ENCODE measurements around the gene SCUBE1. TPM values are rescaled to one million over a fixed set of nuclear protein-coding genes. Genes with fewer than 3 reads are reported as not detected.

SCUBE1 gene
- total RNA-seq, 2 experiments from 2014 or later = not detected

DNA sequence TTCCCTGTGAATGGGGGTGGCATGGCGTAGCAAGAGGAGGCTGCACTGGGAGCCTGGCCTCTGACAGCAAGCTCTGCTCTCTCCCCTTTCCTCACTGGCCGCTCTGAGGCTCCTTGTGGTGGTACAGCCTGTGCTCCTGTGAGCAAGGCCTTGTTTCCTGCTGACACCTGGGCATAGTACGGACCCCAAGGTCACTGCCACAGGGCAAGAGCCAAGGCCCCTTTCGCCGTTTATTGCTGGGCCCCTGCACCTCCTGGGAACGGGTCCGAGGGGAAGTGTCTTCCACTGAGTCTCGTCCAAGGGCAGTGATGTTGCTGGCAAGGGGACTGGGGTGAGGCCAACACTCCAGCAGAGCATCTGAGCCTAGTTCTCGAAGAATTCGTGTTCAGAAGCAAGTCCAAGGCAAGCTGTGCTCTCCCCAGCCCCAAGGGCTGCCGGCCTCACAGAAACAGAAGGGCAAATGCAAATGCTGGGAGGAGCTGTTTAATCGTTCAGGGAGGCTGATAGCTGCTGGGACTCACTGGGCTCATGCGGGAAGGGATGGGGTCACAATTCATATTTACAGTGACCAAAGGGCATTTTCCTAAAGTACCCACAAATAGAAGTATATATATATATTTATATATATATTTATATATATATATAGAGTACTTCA is 140.3 kb downstream of the SCUBE1 start:
- POLR2A ChIA-PET = no interaction called here
- CTCF ChIA-PET (ENCODE audit: unreplicated experiment) = no interaction called here
- Histone ChIP-seq H3K27ac (ENCODE audit: low read depth, low read length, poor library complexity, severe bottlenecking) (no peak overlapping the region), H2AFZ (ENCODE audit: low read length) (no peak overlapping the region), H3K9me2 (ENCODE audit: insufficient read depth, low read length) (no peaks in the 10 kb centered on the region), H4K20me1 (ENCODE audit: insufficient read depth, low read length) (no peaks in the 10 kb centered on the region), H3K4me3 (ENCODE audit: low read depth, low read length, poor library complexity, severe bottlenecking) (no peak overlapping the region), H3K4me2 (ENCODE audit: low read length) (no peak overlapping the region), H3K79me2 (ENCODE audit: insufficient read depth, low read depth, low read length) (no peaks in the 10 kb centered on the region), H3K4me1 (ENCODE audit: insufficient read depth, low read length, poor library complexity, severe bottlenecking) (no peaks in the 10 kb centered on the region), H3K9me3 (ENCODE audit: low read length) (no peaks in the 10 kb centered on the region), H3K36me3 (ENCODE audit: insufficient read depth, low read length) (no peaks in the 10 kb centered on the region)
- no TSS peak for BruUV-seq (replicated peaks)
- intact Hi-C loops (cut with micrococcal nuclease; ENCODE audit: unreplicated experiment) = no loop called here
- TF ChIP-seq EZH2phosphoT487 (IDR thresholded peaks at IDR 0.05; ENCODE audit: borderline replicate concordance, low read depth, low read length) = no peak
- TF ChIP-seq, protein P1, sequence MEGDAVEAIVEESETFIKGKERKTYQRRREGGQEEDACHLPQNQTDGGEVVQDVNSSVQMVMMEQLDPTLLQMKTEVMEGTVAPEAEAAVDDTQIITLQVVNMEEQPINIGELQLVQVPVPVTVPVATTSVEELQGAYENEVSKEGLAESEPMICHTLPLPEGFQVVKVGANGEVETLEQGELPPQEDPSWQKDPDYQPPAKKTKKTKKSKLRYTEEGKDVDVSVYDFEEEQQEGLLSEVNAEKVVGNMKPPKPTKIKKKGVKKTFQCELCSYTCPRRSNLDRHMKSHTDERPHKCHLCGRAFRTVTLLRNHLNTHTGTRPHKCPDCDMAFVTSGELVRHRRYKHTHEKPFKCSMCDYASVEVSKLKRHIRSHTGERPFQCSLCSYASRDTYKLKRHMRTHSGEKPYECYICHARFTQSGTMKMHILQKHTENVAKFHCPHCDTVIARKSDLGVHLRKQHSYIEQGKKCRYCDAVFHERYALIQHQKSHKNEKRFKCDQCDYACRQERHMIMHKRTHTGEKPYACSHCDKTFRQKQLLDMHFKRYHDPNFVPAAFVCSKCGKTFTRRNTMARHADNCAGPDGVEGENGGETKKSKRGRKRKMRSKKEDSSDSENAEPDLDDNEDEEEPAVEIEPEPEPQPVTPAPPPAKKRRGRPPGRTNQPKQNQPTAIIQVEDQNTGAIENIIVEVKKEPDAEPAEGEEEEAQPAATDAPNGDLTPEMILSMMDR (conservative IDR thresholded peaks at IDR 0.05; ENCODE audit: low read length) = no peak
- DNase-seq (ENCODE audit: low spot score) = no peak

DNA sequence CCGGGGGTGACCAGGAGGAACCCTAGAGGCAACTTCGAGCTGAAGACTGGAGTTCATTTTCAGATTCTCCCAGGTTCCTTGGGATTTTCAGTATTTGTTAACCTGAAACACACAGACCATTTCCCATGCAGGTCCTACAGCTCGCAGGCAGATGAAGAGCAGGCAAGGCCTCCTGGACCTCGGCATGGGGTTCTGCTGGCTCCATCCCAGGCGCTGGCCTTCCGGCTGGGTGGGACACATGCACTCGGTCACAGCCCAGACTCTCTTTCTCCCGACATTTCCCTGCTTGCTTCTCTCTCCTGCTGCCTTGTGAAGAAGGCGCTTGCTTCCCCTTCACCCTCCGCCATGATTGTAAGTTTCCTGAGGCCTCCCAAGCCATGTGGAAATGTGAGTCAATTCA is 140.8 kb downstream of the SCUBE1 start:
- Histone ChIP-seq H4K20me1 (ENCODE audit: insufficient read depth, low read length) (no peaks in the 10 kb centered on the region), H2AFZ (ENCODE audit: low read length) (no peak overlapping the region), H3K79me2 (ENCODE audit: insufficient read depth, low read depth, low read length) (no peaks in the 10 kb centered on the region), H3K9me2 (ENCODE audit: insufficient read depth, low read length) (no peaks in the 10 kb centered on the region), H3K27ac (ENCODE audit: low read depth, low read length, poor library complexity, severe bottlenecking) (no peak overlapping the region), H3K4me2 (ENCODE audit: low read length) (no peak overlapping the region), H3K4me1 (ENCODE audit: insufficient read depth, low read length, poor library complexity, severe bottlenecking) (no peaks in the 10 kb centered on the region), H3K9me3 (ENCODE audit: low read length) (no peaks in the 10 kb centered on the region), H3K36me3 (ENCODE audit: insufficient read depth, low read length) (no peaks in the 10 kb centered on the region), H3K4me3 (ENCODE audit: low read depth, low read length, poor library complexity, severe bottlenecking) (no peak overlapping the region)
- ChIA-PET POLR2A (no interaction called here), CTCF (ENCODE audit: unreplicated experiment) (no interaction called here)
- intact Hi-C loops (cut with micrococcal nuclease; ENCODE audit: unreplicated experiment) = no loop called here
- TF ChIP-seq EZH2phosphoT487 (IDR thresholded peaks at IDR 0.05; ENCODE audit: borderline replicate concordance, low read depth, low read length) = no peak
- BruUV-seq (replicated peaks) = no TSS peak
- no peak for DNase-seq (ENCODE audit: low spot score)

- ChIA-PET POLR2A (interaction anchor here (0.6 kb wide), 1 partner anchor 182 kb away, joined by 3 read pairs; no protein-coding TSS in a partner anchor), CTCF (ENCODE audit: unreplicated experiment) (no interaction called here)
- TF ChIP-seq EZH2phosphoT487 (IDR thresholded peaks at IDR 0.05; ENCODE audit: borderline replicate concordance, low read depth, low read length) = no peak
- TF ChIP-seq, protein P1 (conservative IDR thresholded peaks at IDR 0.05; ENCODE audit: low read length) = no peak
- DNase-seq (ENCODE audit: low spot score) = no peak
- Histone ChIP-seq H3K36me3 (ENCODE audit: insufficient read depth, low read length) (no peaks in the 10 kb centered on the region), H3K79me2 (ENCODE audit: insufficient read depth, low read depth, low read length) (no peaks in the 10 kb centered on the region), H2AFZ (ENCODE audit: low read length) (no peak overlapping the region), H3K4me3 (ENCODE audit: low read depth, low read length, poor library complexity, severe bottlenecking) (no peak overlapping the region), H3K27ac (ENCODE audit: low read depth, low read length, poor library complexity, severe bottlenecking) (no peak overlapping the region), H3K4me2 (ENCODE audit: low read length) (no peak overlapping the region), H3K9me2 (ENCODE audit: insufficient read depth, low read length) (no peaks in the 10 kb centered on the region), H3K4me1 (ENCODE audit: insufficient read depth, low read length, poor library complexity, severe bottlenecking) (no peaks in the 10 kb centered on the region), H3K9me3 (ENCODE audit: low read length) (no peaks in the 10 kb centered on the region), H4K20me1 (ENCODE audit: insufficient read depth, low read length) (no peaks in the 10 kb centered on the region)
- no TSS peak for BruUV-seq (replicated peaks)
- intact Hi-C loops (cut with micrococcal nuclease; ENCODE audit: unreplicated experiment) = no loop called here
Observed at GRCh38 chr22:43201486-43202219, 141.5 kb downstream of the SCUBE1 start.
